NCI-H1694 (cell line): Measurements from ENCODE around the gene KRI1.

ENCODE experiments used
- DNase-seq: peaks from one replicate; lab custom pipeline; 2025; lab: John Stamatoyannopoulos, UW

Gene KRI1

GRCh38 chr19:10565567-10566407 is at the start of gene KRI1:
TSS of gene KRI1 (minus strand) at chr19:10566010. CDS start at chr19:10565999, 11 bp downstream.
- DNase-seq = peak; percentile 89

- no peak for DNase-seq
Measured at GRCh38 chr19:10612499-10613119, 46.8 kb upstream of the KRI1 start.

- DNase-seq = no peak
Measured at GRCh38 chr19:10611907-10612306, 46.1 kb upstream of the KRI1 start.

GRCh38 chr19:10604460-10604980 is 38.7 kb upstream of the KRI1 start:
- no peak for DNase-seq

- DNase-seq = no peak
Measured at GRCh38 chr19:10603873-10604459, 38.2 kb upstream of the KRI1 start.

GRCh38 chr19:10603084-10603872 is 37.5 kb upstream of the KRI1 start:
- DNase-seq = no peak

GRCh38 chr19:10602330-10603083 is 36.7 kb upstream of the KRI1 start:
- peak; percentile 37 for DNase-seq

GRCh38 chr19:10601999-10602329 is 36.2 kb upstream of the KRI1 start:
- no peak for DNase-seq

- no peak for DNase-seq
Measured at GRCh38 chr19:10600149-10600548, 34.3 kb upstream of the KRI1 start.

GRCh38 chr19:10593820-10594637 is 28.2 kb upstream of the KRI1 start:
- no peak for DNase-seq

GRCh38 chr19:10593148-10593547 is 27.3 kb upstream of the KRI1 start:
- no peak for DNase-seq

GRCh38 chr19:10587839-10588150 is 22.0 kb upstream of the KRI1 start:
- DNase-seq = no peak

GRCh38 chr19:10587022-10587838 is 21.4 kb upstream of the KRI1 start, which contains the start of gene AP1M2:
TSS of gene AP1M2 (minus strand) at chr19:10587312. CDS start at chr19:10587231, 81 bp downstream.
- no peak for DNase-seq

- DNase-seq = no peak
Measured at GRCh38 chr19:10586396-10586795, 20.6 kb upstream of the KRI1 start.

- no peak for DNase-seq
Measured at GRCh38 chr19:10583036-10583776, 17.4 kb upstream of the KRI1 start.

GRCh38 chr19:10582091-10582490 is 16.3 kb upstream of the KRI1 start:
- no peak for DNase-seq

GRCh38 chr19:10580979-10581631 is 15.3 kb upstream of the KRI1 start:
- DNase-seq = peak; percentile 89

GRCh38 chr19:10577951-10578350 is 12.1 kb upstream of the KRI1 start:
- DNase-seq = no peak
